GDM1 (cell line): Measurements from ENCODE around the gene SLC1A4.
A peak's percentile ranks its signal among the peaks of the same experiment; 100 is the strongest.

Experiments
- DNase-seq: peaks from one replicate; lab custom pipeline; 2025; lab: John Stamatoyannopoulos, UW

The SLC1A4 gene

GRCh38 chr2:65054749-65055421 lies 65.7 kb downstream of the SLC1A4 start:
- DNase-seq: no peak

DNA sequence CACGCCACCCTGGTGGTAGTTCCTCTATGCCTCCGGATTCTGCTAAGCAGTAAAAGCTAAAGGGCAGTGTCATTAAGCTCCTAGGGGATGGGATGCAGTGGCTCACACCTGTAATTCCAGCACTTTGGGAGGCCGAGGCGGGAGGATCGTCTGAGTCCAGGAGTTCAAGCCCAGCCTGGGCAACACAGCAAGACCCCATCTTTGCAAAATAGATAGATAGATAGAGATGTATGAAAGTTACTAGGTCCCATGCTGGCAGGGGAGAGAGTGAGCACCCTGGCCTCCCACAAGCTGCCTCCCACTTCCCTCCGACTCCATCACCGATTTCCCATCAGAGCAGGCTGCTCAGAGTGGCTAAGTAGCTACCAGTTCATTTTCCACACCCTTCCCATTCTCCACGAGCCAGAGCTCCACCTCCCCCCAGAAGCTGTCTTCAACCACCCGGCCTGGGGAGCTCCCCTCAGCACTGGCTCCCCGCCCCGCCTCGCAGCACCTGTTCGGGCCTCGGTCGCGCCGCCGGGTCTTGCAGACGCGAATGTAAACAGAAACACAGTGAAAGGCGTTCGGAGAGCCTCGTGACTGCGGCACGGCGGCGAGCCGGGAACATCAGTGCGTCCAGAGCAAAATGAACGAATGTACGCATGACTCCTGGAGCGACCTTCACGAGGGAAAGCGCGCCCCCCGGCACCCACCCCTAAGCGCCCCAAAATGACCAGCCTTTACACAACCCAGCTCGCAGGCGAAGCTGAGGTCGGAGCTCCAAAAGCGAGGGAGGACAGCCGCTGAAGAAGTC lies 66.4 kb downstream of the SLC1A4 start:
- DNase-seq: no peak

DNA sequence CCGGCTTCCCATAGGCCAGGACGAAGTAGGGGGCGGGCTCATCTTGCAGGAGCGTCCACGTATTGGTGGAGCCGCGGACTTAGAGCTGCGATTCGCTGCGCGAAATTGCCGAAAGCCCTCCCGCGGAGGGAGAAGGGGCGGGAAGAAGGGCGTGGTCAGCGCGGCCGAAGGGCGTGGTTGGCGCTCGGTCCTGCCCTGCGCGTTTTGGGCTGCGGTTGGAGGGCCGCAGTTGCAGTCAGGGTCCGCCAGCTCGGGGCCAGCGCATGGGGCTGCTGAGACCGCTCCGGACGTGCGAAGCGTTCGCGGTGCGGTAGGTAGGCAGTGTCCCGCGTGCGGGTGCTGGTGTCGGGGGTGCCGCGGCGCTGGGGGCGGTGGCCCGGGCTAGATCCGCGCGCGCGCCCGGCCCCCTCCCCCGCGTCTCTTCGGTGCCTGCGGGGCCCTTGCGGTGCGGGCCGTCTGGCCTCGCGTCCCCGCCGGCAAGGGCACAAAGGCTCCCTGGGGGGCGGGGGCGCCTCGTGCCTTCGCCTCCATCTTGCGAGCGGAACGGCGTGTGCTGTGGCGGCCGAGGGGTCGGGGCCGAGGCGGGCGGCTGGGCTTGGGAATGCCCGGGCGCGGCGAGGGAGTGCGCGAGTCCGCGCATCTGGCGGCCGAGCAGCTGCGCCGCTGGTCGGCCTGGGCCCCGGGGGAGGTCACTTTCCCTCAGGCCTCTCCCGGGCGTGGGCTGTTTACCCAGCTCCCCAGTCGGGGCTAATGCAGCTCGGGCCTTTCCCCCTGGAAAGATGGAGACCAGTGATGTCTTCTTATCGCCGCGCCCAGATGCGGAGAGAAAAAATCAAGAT lies 67.2 kb downstream of the SLC1A4 start, which contains the start of gene CEP68:
Gene CEP68, plus strand, starts transcription at position 202 of the 839 bp plus-strand sequence. CDS start 13,029 bp downstream, outside the sequence.
- peak; percentile 96 for DNase-seq

- no peak for DNase-seq
Observed at GRCh38 chr2:65057054-65057375, 67.8 kb downstream of the SLC1A4 start.

- DNase-seq: peak; percentile 25
Observed at GRCh38 chr2:65057391-65058052, 68.3 kb downstream of the SLC1A4 start.

- no peak for DNase-seq
Observed at GRCh38 chr2:65059071-65059470, 69.9 kb downstream of the SLC1A4 start.

- DNase-seq: no peak
Observed at GRCh38 chr2:65061146-65061909, 72.1 kb downstream of the SLC1A4 start.

DNA sequence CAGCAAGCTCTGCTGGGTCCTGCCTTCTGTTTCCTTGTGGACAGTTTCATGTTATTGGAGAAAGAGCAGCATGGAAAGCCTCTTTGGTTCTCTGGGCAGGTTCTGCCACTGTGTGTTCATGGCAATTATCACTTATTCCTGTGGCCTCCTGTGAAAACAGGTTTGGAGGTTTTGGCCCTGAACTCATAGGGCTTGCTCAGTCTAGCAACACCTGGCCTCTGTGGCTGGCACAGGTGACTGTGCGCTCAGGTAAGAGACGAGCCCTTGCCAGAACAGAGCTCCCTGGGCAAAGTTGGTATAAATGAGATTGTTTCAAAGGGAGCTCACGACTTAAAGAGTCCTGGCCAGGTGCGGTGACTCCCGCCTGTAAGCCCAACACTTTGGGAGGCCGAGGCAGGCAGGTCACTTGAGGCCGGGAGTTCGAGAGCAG lies 72.7 kb downstream of the SLC1A4 start:
- no peak for DNase-seq

- DNase-seq: no peak
Observed at GRCh38 chr2:65062843-65063825, 73.9 kb downstream of the SLC1A4 start.

DNA sequence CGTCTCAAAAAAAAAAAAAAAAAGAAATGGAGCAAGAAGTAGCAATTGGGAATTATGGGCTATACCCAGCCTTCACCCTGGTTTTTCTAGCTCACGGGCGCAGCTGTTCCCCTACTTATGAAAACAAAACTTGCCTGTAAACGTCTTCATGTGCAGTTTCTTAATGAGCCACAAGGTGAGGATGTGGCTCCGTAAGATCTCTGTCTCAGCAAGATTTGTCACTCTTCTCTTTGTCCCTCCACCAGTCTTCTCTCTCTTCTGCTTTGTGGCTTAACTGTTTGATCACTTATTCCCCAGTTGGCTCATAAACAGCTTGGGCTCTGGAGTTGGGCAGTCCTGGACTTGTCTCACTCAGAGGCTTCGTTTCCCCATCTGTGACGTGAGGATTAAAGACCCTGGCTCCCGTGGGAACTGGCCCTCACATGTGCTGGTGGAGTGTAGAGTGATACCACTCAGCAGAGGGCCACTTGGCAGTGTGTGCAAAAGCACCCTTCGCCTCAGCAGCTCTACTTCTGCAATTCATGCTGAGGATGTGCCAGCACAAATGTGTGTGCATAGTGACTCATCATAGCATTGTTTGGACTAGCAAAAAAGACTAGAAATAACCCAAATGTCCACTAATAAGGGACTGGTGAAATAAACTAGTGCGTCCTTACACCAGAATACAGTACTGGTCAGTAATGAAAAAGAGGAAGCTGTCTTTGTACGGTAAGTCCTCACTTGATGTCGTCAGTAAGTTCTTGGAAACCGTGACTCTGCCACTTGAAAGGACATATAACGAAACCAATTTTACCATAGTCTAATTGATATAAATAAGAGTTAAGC lies 75.7 kb downstream of the SLC1A4 start:
- DNase-seq: peak; percentile 85

DNA sequence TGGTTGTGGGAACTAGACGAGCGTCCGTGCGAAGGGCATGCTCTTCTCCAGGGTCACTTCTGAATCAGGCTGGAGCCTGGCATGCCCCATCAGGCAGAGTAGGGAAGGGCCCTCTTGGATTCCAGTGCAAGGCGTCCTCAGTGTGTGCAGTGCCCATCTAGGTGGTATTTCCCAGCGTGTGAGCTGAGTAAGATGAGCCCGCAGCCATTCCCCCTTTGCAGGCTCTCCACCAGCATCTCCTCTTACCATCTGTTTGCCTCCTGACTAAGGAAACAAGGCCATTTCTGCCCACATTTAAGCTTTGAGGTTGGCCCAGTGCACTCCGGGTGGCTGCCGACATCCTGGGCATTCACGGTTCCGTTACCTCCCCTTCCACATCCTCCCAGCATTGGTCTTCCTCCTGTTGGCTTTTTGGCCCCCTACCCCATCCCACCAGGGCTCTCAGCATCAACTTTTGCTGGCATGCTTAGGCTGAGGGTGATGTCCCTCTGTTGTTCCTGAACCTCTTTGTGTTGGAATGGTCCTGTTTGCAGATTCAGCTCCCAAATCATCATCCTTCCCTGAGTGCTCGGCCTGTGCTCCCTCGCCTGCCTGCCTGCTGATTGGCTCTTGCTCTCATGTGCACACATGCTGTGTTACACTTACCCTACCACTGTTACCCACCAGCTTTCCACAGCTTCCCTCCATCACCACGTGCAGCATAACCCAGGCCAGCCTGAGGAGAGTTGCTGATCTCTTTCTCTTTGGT lies 78.8 kb downstream of the SLC1A4 start:
- DNase-seq: no peak

- no peak for DNase-seq
Observed at GRCh38 chr2:65069439-65069824, 80.2 kb downstream of the SLC1A4 start.

GRCh38 chr2:65070172-65070830 lies 81.1 kb downstream of the SLC1A4 start:
- DNase-seq: no peak

GRCh38 chr2:65070856-65071255 lies 81.7 kb downstream of the SLC1A4 start:
- no peak for DNase-seq

DNA sequence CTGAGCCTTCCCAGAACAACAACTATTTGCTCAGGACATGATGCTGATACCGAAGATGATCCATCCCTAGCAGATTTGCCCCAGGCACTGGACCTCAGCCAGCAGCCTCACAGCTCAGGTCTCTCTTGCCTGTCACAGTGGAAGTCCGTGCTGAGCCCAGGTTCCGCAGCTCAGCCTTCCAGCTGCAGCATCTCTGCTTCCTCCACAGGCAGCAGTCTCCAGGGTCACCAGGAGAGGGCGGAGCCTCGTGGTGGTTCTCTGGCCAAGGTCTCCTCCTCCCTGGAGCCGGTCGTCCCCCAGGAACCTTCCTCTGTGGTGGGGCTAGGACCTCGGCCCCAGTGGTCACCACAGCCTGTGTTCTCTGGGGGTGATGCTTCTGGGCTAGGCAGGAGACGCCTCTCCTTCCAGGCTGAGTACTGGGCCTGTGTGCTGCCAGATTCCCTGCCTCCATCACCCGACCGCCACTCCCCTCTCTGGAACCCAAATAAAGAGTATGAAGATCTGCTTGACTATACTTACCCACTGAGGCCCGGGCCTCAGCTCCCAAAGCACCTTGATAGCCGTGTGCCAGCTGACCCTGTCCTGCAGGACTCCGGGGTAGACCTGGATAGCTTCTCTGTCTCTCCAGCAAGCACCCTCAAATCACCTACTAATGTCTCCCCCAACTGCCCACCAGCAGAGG lies 82.4 kb downstream of the SLC1A4 start:
- no peak for DNase-seq

DNA sequence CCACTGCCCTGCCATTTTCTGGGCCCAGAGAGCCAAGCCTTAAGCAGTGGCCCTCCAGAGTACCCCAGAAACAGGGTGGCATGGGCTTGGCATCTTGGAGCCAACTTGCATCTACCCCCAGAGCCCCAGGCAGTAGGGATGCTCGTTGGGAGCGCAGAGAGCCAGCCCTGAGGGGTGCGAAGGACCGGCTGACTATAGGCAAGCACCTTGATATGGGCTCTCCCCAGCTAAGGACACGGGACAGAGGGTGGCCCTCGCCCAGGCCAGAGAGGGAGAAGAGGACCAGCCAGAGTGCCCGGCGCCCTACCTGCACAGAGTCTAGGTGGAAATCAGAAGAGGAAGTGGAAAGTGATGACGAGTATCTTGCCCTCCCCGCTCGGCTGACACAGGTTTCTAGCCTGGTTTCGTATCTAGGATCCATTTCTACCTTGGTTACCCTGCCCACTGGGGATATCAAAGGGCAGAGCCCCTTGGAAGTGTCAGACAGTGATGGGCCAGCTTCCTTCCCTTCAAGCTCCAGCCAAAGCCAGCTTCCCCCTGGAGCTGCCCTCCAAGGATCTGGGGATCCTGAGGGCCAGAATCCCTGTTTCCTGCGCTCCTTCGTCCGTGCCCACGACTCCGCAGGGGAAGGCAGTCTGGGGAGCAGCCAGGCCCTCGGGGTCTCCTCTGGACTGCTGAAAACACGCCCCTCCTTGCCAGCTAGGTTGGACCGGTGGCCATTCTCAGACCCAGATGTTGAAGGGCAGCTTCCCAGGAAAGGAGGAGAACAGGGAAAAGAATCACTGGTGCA lies 83.2 kb downstream of the SLC1A4 start:
- no peak for DNase-seq
